Smooth muscle cell (in vitro differentiated cells): ENCODE data around the gene DSCAM. TPM values are rescaled to one million over a fixed set of nuclear protein-coding genes. Genes with fewer than 3 reads are reported as not detected.

ENCODE experiments used
- DNase-seq: peaks from one replicate; lab custom pipeline; 2025; ENCODE audit not compliant: unreplicated experiment; lab: John Stamatoyannopoulos, UW
- H2AFZ ChIP-seq: fragments of 200-600 bp; sonication (generic); 2 replicates; pipeline ENCODE4 v1.6.0; 2016; ENCODE audit warnings: antibody characterized with exemption, low read depth, mild to moderate bottlenecking
- H3F3A ChIP-seq: fragments of 200-600 bp; sonication (generic); 2 replicates; pipeline ENCODE4 v1.6.0; 2017; ENCODE audit warnings: antibody characterized with exemption, low read depth
- H3K27ac ChIP-seq: fragments of 200-600 bp; sonication (generic); 2 replicates; pipeline ENCODE4 v1.5.1; 2016; ENCODE audit warnings: low read depth, mild to moderate bottlenecking
- H3K27me3 ChIP-seq: fragments of 200-600 bp; sonication (generic); 2 replicates; pipeline ENCODE4 v1.6.1; 2016; ENCODE audit warnings: low read depth, mild to moderate bottlenecking
- H3K36me3 ChIP-seq: fragments of 200-600 bp; sonication (generic); 2 replicates; pipeline ENCODE4 v1.5.1; 2016; ENCODE audit warnings: low read depth
- H3K4me1 ChIP-seq: fragments of 200-600 bp; sonication (generic); 2 replicates; pipeline ENCODE4 v1.5.1; 2016; ENCODE audit warnings: low read depth
- H3K4me2 ChIP-seq: fragments of 200-600 bp; sonication (generic); 2 replicates; pipeline ENCODE4 v1.6.0; 2016; ENCODE audit warnings: mild to moderate bottlenecking
- H3K4me3 ChIP-seq: fragments of 200-600 bp; sonication (generic); 2 replicates; pipeline ENCODE4 v1.5.1; 2016; ENCODE audit warnings: mild to moderate bottlenecking
- H3K79me2 ChIP-seq: fragments of 200-600 bp; sonication (generic); 2 replicates; pipeline ENCODE4 v1.6.0; 2016; ENCODE audit warnings: low read depth, mild to moderate bottlenecking
- H3K9ac ChIP-seq: fragments of 200-600 bp; sonication (generic); 2 replicates; pipeline ENCODE4 v1.6.0; 2016; ENCODE audit warnings: low read depth
- H3K9me3 ChIP-seq: fragments of 200-600 bp; sonication (generic); replicated peaks from 2 replicates; pipeline ENCODE4 v1.5.1; 2016; ENCODE audit warnings: low read depth
- H4K20me1 ChIP-seq: fragments of 200-600 bp; sonication (generic); 2 replicates; pipeline ENCODE4 v1.6.0; 2016; ENCODE audit warnings: low read depth
- CTCF ChIP-seq: fragments of 200-600 bp; sonication (generic); IDR thresholded peaks from 2 replicates; pipeline ENCODE4 v1.5.1; 2017; ENCODE audit warnings: borderline replicate concordance, mild to moderate bottlenecking, antibody characterized with exemption; ENCODE audit not compliant: insufficient read depth, poor library complexity, severe bottlenecking
- WGBS: methylation state at CpG from one replicate; pipeline ENCODE4 v1.1.7; 2016; ENCODE audit warnings: low lambda C conversion rate; 5-methylcytosine and 5-hydroxymethylcytosine counted together
- polyA plus RNA-seq: library from polyadenylated mRNA; unstranded; fragments of >200 nt; fragmentation: Nextera tagmentation; extraction: Ambion mirVana; gene quantifications from 2 replicates; pipeline ENCODE4 v1.2.1, GENCODE V29; 2016
- total RNA-seq: library from RNA; depleted of rRNA; stranded (reverse); fragments of >200 nt; gene quantifications from 2 replicates; pipeline ENCODE4 v1.2.3, GENCODE V29; 2014

DSCAM gene
- total and polyA plus RNA-seq, 2 experiments from 2014 or later, result not detected

- Histone ChIP-seq H3K27me3 (peaks cover 6% of the 10 kb centered on the region), H4K20me1 (no peaks in the 10 kb centered on the region), H3K4me3 (no peak overlapping the region), H3K4me1 (no peaks in the 10 kb centered on the region), H3K36me3 (no peaks in the 10 kb centered on the region), H3K4me2 (no peak overlapping the region), H3K79me2 (no peaks in the 10 kb centered on the region), H3F3A (no peaks in the 10 kb centered on the region), H2AFZ (no peak overlapping the region), H3K9me3 (no peaks in the 10 kb centered on the region), H3K9ac (no peak overlapping the region), H3K27ac (no peak overlapping the region)
- 20% methylated on average over 11 of the region's 20 CpGs for WGBS
- DNase-seq, result peak; percentile 13
- TF ChIP-seq CTCF, result peak; percentile 91
Measured at GRCh38 chr21:40143822-40144525, 703.0 kb downstream of the DSCAM start.

GRCh38 chr21:40141621-40142020 lies 705.3 kb downstream of the DSCAM start:
- no peaks in the 10 kb centered on the region for H3F3A ChIP-seq
- no peaks in the 10 kb centered on the region for H4K20me1 ChIP-seq
- no peak for TF ChIP-seq CTCF
- H3K9me3 ChIP-seq, result no peaks in the 10 kb centered on the region
- 88% methylated on average over 8 of the region's 8 CpGs for WGBS
- H3K36me3 ChIP-seq, result no peaks in the 10 kb centered on the region
- H2AFZ ChIP-seq, result no peak overlapping the region
- H3K4me3 ChIP-seq, result no peak overlapping the region
- DNase-seq, result no peak
- H3K9ac ChIP-seq, result no peak overlapping the region
- no peak overlapping the region for H3K27ac ChIP-seq
- no peak overlapping the region for H3K4me2 ChIP-seq
- H3K27me3 ChIP-seq, result no peaks in the 10 kb centered on the region
- H3K79me2 ChIP-seq, result no peaks in the 10 kb centered on the region
- H3K4me1 ChIP-seq, result no peaks in the 10 kb centered on the region

GRCh38 chr21:40140675-40141074 lies 706.3 kb downstream of the DSCAM start:
- Histone ChIP-seq H4K20me1 (no peaks in the 10 kb centered on the region), H3F3A (no peaks in the 10 kb centered on the region), H3K4me2 (no peak overlapping the region), H3K36me3 (no peaks in the 10 kb centered on the region), H3K4me1 (no peaks in the 10 kb centered on the region), H2AFZ (no peak overlapping the region), H3K27me3 (no peaks in the 10 kb centered on the region), H3K9me3 (no peaks in the 10 kb centered on the region), H3K27ac (no peak overlapping the region), H3K9ac (no peak overlapping the region), H3K79me2 (no peaks in the 10 kb centered on the region), H3K4me3 (no peak overlapping the region)
- no peak for DNase-seq
- 95% methylated on average over 3 of the region's 3 CpGs for WGBS
- TF ChIP-seq CTCF, result no peak

GRCh38 chr21:40139636-40140035 lies 707.3 kb downstream of the DSCAM start:
- Histone ChIP-seq H3K4me1 (no peaks in the 10 kb centered on the region), H2AFZ (no peak overlapping the region), H3K27me3 (no peaks in the 10 kb centered on the region), H4K20me1 (no peaks in the 10 kb centered on the region), H3K9ac (no peak overlapping the region), H3K9me3 (no peaks in the 10 kb centered on the region), H3K4me2 (no peak overlapping the region), H3F3A (no peaks in the 10 kb centered on the region), H3K36me3 (no peaks in the 10 kb centered on the region), H3K4me3 (no peak overlapping the region), H3K79me2 (no peaks in the 10 kb centered on the region), H3K27ac (no peak overlapping the region)
- no peak for DNase-seq
- 93% methylated on average over 3 of the region's 5 CpGs for WGBS
- no peak for TF ChIP-seq CTCF
